IPS-18c (cell line): ENCODE measurements around the gene PRR5.

Experiments used
- H3K4me3 ChIP-seq: 2 replicates; pipeline ENCODE4 v1.7.0; 2013; ENCODE audit warnings: low read depth, mild to moderate bottlenecking, low read length, moderate library complexity; ENCODE audit not compliant: insufficient read depth
- H3K9me3 ChIP-seq: one replicate; pipeline ENCODE4 v1.6.1; 2013; ENCODE audit warnings: mild to moderate bottlenecking, low read length, moderate library complexity; ENCODE audit not compliant: control insufficient read depth, insufficient read depth

PRR5 gene

GRCh38 chr22:44753189-44754042, 51.4 kb downstream of the PRR5 start:
- Histone ChIP-seq H3K9me3 (peaks cover 2% of the 10 kb centered on the region), H3K4me3 (peak overlapping the region; percentile 66)

DNA sequence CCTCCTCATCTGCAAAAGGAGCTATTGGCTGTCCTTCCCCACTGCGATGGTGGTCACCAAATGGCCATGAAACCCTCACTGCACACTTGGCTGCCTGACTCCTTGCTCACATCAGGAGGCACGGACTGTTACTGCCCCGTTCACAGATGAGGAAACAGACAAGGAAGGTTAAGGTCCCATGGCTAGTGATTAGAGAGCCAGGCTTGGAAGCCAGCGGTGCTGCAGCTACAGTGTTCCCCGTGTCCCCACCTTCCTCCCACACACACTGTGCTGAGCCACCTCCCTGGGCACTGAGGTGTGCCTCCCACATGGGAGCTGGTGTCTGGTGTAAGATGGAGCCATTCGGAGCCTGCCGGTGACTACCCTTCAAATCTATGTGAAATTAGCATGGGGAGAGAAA, 53.0 kb downstream of the PRR5 start:
- H3K9me3 ChIP-seq, result peaks cover 2% of the 10 kb centered on the region
- H3K4me3 ChIP-seq, result no peak overlapping the region

- H3K9me3 ChIP-seq, result peaks cover 2% of the 10 kb centered on the region
- no peak overlapping the region for H3K4me3 ChIP-seq
Observed at GRCh38 chr22:44755417-44755816, 53.4 kb downstream of the PRR5 start.

GRCh38 chr22:44755956-44756361, 54.0 kb downstream of the PRR5 start:
- H3K4me3 ChIP-seq, result no peak overlapping the region
- no peaks in the 10 kb centered on the region for H3K9me3 ChIP-seq

DNA sequence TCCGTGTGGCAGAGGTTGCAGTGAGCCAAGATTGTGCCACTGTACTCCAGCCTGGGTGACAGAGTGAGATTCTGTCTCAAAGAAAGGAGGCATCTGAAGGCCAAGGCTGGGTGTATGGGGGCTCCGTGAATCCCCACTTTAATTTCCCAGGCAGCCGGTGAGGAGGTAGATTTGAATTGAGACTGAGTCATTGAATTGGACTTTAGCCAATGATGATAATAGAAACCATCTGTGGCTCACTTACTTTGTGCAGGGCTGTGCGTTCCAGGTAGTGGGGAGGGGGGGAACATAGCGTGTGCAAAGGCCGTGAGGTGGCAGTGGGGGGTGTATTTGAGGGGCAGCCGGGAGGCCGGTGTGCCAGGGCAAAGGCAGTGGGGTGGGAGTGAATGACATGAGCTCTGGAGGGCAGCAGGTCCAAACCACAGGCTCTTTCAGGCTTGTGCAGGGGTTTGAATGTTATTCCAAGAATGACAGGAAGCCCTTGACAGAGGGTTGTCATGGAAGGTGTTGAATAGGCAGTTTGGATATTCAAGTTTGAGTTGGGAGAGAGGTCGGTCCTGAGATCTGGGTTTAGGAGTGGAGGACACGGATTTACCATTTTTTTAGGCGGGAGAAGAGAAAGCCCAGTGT, 56.5 kb downstream of the PRR5 start:
- no peak overlapping the region for H3K4me3 ChIP-seq

GRCh38 chr22:44759001-44759400, 57.0 kb downstream of the PRR5 start:
- H3K9me3 ChIP-seq, result peaks cover 2% of the 10 kb centered on the region
- no peak overlapping the region for H3K4me3 ChIP-seq

More for the DNA sequence above, 56.5 kb downstream of the PRR5 start:
- H3K9me3 ChIP-seq, result peaks cover under 1% of the 10 kb centered on the region

DNA sequence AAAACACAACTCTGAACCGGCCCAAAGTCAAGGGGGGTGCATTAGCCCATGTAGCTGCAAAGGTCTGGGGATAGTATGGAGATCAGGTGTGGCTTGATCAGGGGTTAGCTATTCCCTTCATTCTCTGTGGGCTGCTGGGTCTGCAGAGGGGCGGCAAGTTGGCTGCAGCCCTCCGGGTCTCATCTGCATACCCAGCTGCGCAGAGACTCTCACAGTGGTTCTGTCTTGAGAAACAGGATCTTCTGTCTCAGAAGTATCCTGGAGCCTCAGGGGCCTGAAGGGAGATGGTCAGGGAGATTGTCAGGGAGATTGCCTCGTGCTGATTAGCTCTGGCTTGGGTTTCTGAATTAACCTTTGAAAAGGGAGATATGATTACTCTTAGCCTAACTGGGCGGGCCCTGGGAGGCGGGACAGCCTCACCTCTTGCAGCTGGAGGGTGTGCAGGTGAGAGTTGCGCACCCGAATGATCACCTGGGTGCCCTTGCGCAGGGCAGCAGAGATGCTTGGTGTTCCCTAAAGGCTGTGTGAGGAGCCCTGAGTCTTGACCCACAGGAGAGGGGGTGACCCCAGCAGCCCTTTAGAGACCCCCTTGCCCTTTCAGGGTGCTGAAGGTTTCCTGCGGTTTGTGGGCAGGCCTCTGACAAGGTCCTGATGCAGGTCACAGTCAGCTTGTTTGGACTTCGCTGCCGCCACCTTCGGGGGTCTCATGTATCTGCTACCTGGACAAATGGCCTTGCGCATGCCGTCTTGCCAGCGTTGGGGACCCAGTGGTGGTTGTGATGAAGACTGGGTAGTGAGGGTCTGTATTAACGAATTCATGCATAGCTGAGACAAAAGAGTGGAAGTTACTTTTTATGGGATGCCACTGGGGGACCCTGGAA, 57.7 kb downstream of the PRR5 start:
- Histone ChIP-seq H3K9me3 (peaks cover 2% of the 10 kb centered on the region), H3K4me3 (no peak overlapping the region)

DNA sequence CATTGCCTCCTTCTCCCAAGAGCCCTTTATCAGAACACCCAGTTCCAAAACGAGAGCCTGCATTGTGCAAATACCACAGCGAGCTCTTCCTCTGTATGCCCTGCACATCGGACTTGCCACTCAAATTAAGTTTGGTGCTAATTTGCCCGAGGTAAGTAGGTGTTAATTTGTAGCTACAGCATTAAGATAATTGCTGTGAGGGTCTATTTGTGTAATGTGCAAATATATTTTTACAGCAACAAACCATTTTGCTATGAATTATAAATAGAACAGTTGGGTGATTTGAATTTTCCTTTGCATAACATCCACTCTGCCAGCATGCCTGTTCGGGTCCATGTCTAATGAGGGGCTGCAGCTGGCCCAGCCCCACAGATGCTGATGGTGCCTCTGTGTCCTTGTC, 58.5 kb downstream of the PRR5 start:
- Histone ChIP-seq H3K9me3 (peaks cover 2% of the 10 kb centered on the region), H3K4me3 (no peak overlapping the region)

- Histone ChIP-seq H3K4me3 (no peak overlapping the region), H3K9me3 (peaks cover 2% of the 10 kb centered on the region)
Observed at GRCh38 chr22:44761025-44761424, 59.0 kb downstream of the PRR5 start.

GRCh38 chr22:44764373-44764772, 62.4 kb downstream of the PRR5 start:
- no peak overlapping the region for H3K4me3 ChIP-seq
- H3K9me3 ChIP-seq, result peaks cover 2% of the 10 kb centered on the region

GRCh38 chr22:44764974-44765373, 63.0 kb downstream of the PRR5 start:
- Histone ChIP-seq H3K9me3 (peaks cover 2% of the 10 kb centered on the region), H3K4me3 (no peak overlapping the region)

DNA sequence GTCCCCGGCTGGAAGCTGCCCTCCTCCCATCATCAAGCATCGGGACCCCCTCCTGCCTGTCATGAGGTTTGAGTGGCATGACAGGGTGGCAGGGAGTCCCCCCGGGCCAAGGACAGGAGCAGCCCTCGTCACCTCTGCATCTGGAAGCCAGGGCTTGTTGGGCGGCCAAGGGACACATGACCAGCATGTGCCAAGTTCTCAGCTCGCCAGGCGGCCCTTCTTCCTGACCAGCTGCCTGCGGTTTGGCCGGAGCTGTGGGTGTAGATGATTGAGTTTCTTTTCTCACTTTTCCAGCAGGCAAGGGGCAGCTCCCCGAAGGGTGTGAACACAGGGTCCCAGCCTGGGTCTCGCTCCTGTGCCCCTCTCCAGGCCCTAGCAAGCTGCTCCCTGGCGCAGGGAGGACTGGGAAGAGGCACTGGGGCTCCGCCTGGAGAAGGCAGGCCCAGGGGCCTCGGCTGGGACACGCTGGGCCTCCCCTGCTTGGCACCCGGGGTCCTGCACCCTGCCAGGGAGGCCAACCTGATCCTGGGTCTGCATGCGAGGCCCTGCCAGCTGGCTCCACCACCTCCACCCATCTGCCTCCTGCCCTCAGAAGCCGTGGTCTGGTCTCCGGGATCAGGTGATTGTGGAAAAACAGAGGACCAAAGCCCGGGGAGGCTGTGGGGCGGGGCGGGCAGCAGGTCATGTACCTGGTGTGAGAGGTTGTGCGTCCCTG, 63.7 kb downstream of the PRR5 start:
- Histone ChIP-seq H3K4me3 (no peak overlapping the region), H3K9me3 (peaks cover 2% of the 10 kb centered on the region)

DNA sequence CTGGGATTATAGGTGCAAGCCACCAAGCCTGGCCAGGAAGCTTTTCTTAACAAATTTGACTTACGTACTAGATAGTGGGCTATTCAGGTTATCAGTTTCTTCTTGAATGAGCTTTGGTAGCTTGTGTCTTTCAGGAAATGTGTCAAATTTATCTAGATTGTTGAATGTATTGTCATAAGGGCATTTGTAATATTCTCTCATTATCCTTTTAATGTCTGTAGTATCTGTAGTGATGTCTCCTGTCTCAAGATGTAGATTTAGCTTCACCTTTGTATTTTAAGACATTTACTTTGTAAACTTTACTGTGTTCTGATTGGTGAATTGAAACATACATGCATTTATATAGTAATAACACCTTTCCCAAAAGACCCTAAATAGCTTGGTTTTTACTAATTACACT, 71.1 kb downstream of the PRR5 start:
- H3K9me3 ChIP-seq, result no peaks in the 10 kb centered on the region
- H3K4me3 ChIP-seq, result no peak overlapping the region

- Histone ChIP-seq H3K9me3 (no peaks in the 10 kb centered on the region), H3K4me3 (no peak overlapping the region)
Observed at GRCh38 chr22:44775862-44776261, 73.9 kb downstream of the PRR5 start.

DNA sequence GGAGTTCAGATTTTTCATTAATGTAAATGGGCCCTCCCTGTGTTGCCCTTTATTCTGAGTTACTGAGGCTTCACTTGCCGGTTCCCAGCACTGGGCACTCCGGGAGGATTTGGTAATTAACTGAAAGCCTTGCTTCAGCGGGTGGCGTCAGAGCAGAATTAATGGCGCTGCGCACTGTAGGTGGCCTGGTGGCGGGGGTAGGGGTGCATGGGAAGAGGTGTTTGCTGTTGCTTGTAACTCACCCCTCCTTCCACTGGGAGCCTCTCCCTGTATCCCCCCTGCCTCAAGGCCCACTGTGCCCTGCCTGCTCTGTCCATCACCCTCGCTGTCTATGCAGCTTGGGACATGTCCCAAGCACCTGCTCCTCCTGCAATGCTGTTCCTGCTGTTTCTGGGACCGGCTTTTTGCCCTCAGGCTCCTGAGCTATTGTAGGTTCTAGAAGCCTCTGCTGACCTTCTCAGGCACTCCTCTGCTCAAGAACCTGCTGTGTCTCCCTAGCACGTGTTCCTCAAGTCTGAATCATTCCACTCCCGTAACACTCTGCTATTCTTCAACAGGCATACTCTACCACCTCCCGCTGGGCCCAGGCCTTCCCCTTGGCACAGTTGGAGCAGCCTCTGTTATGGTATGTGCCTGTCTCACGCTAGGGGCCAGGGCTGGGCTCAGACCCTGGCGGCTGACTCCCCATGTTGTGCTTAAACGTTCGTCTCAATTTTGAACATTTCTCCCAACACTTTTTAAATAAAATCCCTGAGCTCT, 74.8 kb downstream of the PRR5 start:
- no peaks in the 10 kb centered on the region for H3K9me3 ChIP-seq
- no peak overlapping the region for H3K4me3 ChIP-seq

DNA sequence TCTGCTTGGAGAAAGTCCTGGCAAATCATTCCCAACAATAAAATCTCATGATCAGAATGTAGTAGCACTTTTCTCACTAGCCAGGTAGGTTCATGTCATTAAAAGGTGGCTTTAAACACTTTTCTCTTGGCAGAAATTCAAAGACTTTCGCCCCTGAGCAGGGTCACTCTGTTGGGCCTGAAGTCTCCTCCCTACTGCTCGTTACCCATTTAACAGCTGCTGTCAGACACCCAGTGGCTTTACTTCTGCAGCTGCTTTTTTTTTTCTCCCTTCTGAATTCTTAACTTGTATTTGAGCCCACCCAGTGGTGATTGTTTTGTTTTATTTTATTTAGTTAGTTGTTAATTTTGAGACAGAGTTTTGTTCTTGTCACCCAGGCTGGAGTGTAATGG, 75.4 kb downstream of the PRR5 start:
- Histone ChIP-seq H3K4me3 (no peak overlapping the region), H3K9me3 (no peaks in the 10 kb centered on the region)
